Adipocyte (in vitro differentiated cells): Measurements from ENCODE around the gene CEACAM19.
"Not testable (repeated sequence)": the region's sequence is repeated elsewhere in the genome, so short reads cannot be mapped to it uniquely, and the experiment has no call there.

Source experiments
- DNase-seq: peaks from one replicate; pipeline ENCODE4 v3.0.0-alpha.2; 2015; ENCODE audit warnings: low read depth
- H3K27me3 ChIP-seq: replicated peaks from 2 replicates; pipeline ENCODE4 v1.7.0; 2013; ENCODE audit warnings: mild to moderate bottlenecking, low read length, moderate library complexity; ENCODE audit not compliant: control insufficient read depth, insufficient read depth
- H3K36me3 ChIP-seq: 2 replicates; pipeline ENCODE4 v1.7.0; 2013; ENCODE audit warnings: low read length, mild to moderate bottlenecking, moderate library complexity; ENCODE audit not compliant: control insufficient read depth, insufficient read depth, severe bottlenecking
- H3K4me1 ChIP-seq: 2 replicates; pipeline ENCODE4 v1.7.0; 2013; ENCODE audit warnings: mild to moderate bottlenecking, low read length, moderate library complexity; ENCODE audit not compliant: control insufficient read depth, insufficient read depth
- H3K4me3 ChIP-seq: 2 replicates; pipeline ENCODE4 v1.7.0; 2013; ENCODE audit warnings: mild to moderate bottlenecking, low read length, moderate library complexity
- H3K9ac ChIP-seq: 2 replicates; pipeline ENCODE4 v1.7.0; 2013; ENCODE audit warnings: mild to moderate bottlenecking, low read length, moderate library complexity
- H3K9me3 ChIP-seq: 2 replicates; pipeline ENCODE4 v1.7.0; 2013; ENCODE audit warnings: mild to moderate bottlenecking, low read length, moderate library complexity; ENCODE audit not compliant: control insufficient read depth

CEACAM19 gene

DNA sequence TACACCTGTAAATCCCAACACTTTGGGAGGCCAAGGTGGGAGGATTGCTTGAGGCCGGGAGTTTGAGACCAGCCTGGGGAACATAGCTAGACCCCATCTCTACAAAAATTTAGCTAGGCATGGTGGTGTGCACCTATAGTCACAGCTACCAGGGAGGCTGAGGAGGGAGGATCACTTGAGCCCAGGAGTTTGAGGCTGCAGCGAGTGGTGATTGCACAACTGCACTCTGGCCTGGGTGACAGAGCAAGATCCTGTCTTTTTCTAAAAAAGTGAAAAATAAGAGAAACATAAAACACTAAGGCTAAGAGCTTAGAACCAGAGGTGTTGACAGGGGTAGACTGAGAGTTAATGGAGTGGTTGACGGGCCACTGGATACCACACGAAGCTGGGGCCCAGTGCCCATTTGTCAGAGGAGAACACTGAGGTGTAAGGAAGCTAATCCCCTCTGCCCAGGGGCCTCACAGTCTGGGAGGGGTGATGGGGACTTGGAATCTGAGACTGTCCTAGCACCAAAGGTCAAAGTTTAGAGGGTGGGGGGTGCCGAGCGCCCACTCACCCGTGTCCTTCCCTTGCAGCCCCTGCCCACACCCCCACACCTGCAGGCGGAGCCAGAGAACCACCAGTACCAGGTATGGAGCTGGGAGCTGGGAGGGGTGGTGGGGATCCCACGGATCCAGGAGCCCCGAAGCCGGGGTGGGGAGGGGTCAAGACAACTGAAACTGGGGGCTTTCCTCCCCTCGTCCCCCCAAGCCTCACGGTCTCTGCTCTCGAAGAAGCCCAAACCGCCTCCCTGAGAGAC lies 10.9 kb downstream of the CEACAM19 start:
- H3K36me3 ChIP-seq = no peaks in the 10 kb centered on the region
- no peak overlapping the region for H3K9ac ChIP-seq
- H3K27me3 ChIP-seq = no peaks in the 10 kb centered on the region
- no peaks in the 10 kb centered on the region for H3K9me3 ChIP-seq
- no peak for DNase-seq
- no peak overlapping the region for H3K4me3 ChIP-seq
- H3K4me1 ChIP-seq = peaks cover 8% of the 10 kb centered on the region

DNA sequence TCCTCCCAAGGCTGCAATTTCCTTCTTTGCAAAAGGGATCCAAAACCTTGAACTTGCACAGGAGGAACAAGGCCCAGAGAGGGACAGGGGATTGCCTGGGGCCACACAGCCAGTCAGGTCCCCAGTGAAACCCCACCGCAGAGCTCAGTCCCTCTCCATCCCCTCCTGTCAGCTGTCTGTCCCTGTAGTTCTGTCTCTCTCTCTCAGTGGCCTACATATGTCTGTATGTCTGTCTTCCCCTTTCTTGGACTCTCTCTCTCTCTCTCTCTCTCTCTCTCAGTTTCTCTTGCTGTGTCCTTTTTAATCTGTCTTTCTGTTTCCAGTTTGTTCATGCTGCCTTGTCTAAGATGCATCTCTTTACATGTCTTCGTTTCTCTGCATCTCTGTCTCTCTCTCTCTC lies 11.5 kb downstream of the CEACAM19 start:
- no peak overlapping the region for H3K4me3 ChIP-seq
- no peaks in the 10 kb centered on the region for H3K9me3 ChIP-seq
- H3K36me3 ChIP-seq = no peaks in the 10 kb centered on the region
- no peaks in the 10 kb centered on the region for H3K27me3 ChIP-seq
- H3K4me1 ChIP-seq = peaks cover 5% of the 10 kb centered on the region
- DNase-seq = no peak
- H3K9ac ChIP-seq = no peak overlapping the region

GRCh38 chr19:44683434-44684210 lies 12.3 kb downstream of the CEACAM19 start:
- Histone ChIP-seq H3K36me3 (no peaks in the 10 kb centered on the region), H3K27me3 (no peaks in the 10 kb centered on the region), H3K4me3 (no peak overlapping the region), H3K9me3 (no peaks in the 10 kb centered on the region), H3K9ac (no peak overlapping the region), H3K4me1 (peaks cover 5% of the 10 kb centered on the region)
- DNase-seq = no peak

DNA sequence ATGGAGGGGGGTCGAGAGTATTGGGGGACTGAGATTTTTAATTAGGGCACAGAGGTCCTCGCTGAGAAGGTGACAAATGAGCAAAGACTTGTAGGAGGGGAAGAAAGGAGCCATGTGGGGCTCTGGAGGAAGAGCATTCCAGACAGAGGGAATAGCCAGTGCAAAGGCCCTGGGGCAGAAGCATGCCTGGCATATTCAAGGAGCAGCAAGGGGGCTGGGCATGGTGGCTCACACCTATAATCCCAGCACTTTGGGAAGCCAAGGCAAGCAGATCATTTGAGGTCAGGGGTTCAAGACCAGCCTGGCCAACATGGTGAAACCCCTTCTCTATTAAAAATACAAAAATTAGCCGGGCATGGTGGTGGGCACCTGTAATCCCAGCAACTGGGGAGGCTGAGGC lies 13.1 kb downstream of the CEACAM19 start:
- not testable (repeated sequence) for H3K9me3 ChIP-seq, H3K4me3 ChIP-seq, H3K27me3 ChIP-seq, H3K9ac ChIP-seq, H3K4me1 ChIP-seq, H3K36me3 ChIP-seq, DNase-seq

DNA sequence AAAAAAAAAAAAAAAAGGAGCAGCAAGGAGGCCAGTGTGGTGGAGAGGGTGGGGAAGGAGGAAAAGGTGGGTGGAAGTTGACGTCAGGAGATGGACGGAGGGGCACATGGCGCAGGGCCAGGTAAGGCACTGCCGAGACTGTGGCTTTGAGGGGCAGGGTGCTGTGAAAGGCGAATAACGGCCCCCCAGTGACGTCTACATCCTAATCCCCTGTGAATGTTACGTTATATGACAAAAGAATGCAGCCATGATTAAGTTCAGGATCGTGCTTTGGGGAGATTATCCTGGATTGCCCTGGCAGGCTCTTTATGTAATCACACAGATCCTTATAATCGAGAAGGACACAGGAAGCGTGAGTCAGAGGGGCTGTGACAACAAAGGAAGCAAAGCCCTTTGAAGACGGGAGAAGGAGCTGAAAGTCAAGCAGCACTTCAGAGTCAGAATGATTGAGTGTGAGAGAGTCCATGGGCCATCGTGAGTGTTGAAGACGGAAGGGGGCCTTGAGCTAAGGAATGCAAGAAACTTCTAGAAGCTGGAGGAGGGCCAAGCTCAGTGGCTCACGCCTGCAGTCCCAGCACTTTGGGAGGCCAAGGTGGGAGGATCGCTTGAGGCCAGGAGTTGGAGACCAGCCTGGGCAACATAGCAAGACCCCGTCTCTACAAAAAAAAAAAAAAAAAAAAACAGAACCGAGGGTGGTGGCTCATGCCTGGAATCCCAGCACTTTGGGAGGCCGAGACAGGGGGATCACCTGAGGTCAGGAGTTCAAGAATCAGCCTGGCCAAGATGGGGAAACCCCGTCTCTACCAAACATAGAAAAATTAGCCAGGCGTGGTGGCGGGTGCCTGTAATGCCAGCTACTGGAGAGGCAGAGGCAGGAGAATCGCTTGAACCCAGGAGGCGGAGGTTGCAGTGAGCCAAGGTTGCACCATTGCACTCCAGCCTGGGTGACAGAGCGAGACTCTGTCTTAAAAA lies 13.9 kb downstream of the CEACAM19 start:
- Histone ChIP-seq H3K27me3 (no peaks in the 10 kb centered on the region), H3K9me3 (no peaks in the 10 kb centered on the region), H3K4me3 (no peak overlapping the region), H3K36me3 (no peaks in the 10 kb centered on the region), H3K4me1 (peaks cover 5% of the 10 kb centered on the region), H3K9ac (peak overlapping the region; percentile 29)
- peak; percentile 92 for DNase-seq

DNA sequence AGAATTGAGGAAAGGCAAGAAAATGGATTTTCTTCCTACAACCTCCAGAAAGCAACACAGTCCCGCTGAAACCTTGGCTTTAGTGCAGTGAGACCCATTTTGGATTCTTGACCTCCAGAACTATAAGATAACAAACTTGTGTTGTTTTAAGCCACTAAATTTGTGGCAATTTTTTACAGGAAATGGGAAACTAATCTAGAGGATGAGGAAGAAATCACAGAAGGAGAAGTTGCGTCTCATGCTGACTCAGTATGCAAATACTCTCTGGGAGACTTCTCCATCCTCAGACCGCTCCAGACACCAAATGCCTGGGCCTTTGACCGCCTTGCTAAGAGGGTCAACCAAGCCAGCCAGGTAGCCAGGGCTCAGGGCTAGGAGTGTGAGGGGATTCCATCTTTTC lies 14.6 kb downstream of the CEACAM19 start:
- H3K9ac ChIP-seq = no peak overlapping the region
- no peaks in the 10 kb centered on the region for H3K27me3 ChIP-seq
- no peaks in the 10 kb centered on the region for H3K9me3 ChIP-seq
- H3K36me3 ChIP-seq = no peaks in the 10 kb centered on the region
- H3K4me3 ChIP-seq = no peak overlapping the region
- DNase-seq = peak; percentile 39
- peaks cover 5% of the 10 kb centered on the region for H3K4me1 ChIP-seq

GRCh38 chr19:44686896-44687295 lies 15.6 kb downstream of the CEACAM19 start:
- H3K27me3 ChIP-seq = no peaks in the 10 kb centered on the region
- no peak overlapping the region for H3K9ac ChIP-seq
- no peaks in the 10 kb centered on the region for H3K36me3 ChIP-seq
- no peak overlapping the region for H3K4me3 ChIP-seq
- no peak for DNase-seq
- H3K4me1 ChIP-seq = peaks cover 7% of the 10 kb centered on the region
- H3K9me3 ChIP-seq = no peaks in the 10 kb centered on the region

GRCh38 chr19:44687888-44688287 lies 16.6 kb downstream of the CEACAM19 start:
- Histone ChIP-seq H3K4me3 (no peak overlapping the region), H3K27me3 (no peaks in the 10 kb centered on the region), H3K36me3 (no peaks in the 10 kb centered on the region), H3K9me3 (no peaks in the 10 kb centered on the region), H3K4me1 (peaks cover 9% of the 10 kb centered on the region), H3K9ac (no peak overlapping the region)
- DNase-seq = no peak

GRCh38 chr19:44689290-44690130 lies 18.2 kb downstream of the CEACAM19 start:
- peak; percentile 84 for DNase-seq
- H3K9ac ChIP-seq = no peak overlapping the region
- H3K9me3 ChIP-seq = no peaks in the 10 kb centered on the region
- peaks cover 9% of the 10 kb centered on the region for H3K4me1 ChIP-seq
- H3K27me3 ChIP-seq = no peaks in the 10 kb centered on the region
- H3K4me3 ChIP-seq = no peak overlapping the region
- H3K36me3 ChIP-seq = no peaks in the 10 kb centered on the region

DNA sequence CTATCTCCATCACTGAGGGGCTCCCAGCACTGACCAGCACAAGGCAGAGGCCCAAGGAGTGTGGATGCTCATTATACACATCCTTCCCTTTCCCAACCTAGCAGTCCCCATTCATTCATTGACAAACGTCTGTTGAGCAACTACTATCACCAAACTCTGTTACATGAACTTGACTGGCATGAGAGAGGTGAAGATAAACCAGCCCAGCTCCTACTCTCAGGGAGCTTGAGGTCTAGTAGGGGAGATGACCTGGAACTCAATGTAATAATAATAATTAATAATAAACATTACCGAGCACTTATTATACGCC lies 18.8 kb downstream of the CEACAM19 start:
- Histone ChIP-seq H3K4me1 (peaks cover 5% of the 10 kb centered on the region), H3K4me3 (no peak overlapping the region), H3K9ac (no peak overlapping the region), H3K36me3 (no peaks in the 10 kb centered on the region), H3K27me3 (no peaks in the 10 kb centered on the region), H3K9me3 (no peaks in the 10 kb centered on the region)
- no peak for DNase-seq
